ENCODE results near the gene MRPS26.

GRCh38 chr20:3010985-3011723 lies 34.7 kb upstream of the MRPS26 start:
- TF ChIP-seq EZH2 (IDR thresholded peaks at IDR 0.05) (no peak), CTCF (IDR thresholded peaks at IDR 0.05) (no peak)

Data from neural progenitor cell (in vitro differentiated cells).